ENCODE data around the gene MXD3. TPM values are rescaled to one million over a fixed set of nuclear protein-coding genes. Genes with fewer than 3 reads are reported as not detected.

Gene MXD3
- total and polyA plus RNA-seq, 4 donors = 4.9 to 30.4 (median 21.0) TPM

DNA sequence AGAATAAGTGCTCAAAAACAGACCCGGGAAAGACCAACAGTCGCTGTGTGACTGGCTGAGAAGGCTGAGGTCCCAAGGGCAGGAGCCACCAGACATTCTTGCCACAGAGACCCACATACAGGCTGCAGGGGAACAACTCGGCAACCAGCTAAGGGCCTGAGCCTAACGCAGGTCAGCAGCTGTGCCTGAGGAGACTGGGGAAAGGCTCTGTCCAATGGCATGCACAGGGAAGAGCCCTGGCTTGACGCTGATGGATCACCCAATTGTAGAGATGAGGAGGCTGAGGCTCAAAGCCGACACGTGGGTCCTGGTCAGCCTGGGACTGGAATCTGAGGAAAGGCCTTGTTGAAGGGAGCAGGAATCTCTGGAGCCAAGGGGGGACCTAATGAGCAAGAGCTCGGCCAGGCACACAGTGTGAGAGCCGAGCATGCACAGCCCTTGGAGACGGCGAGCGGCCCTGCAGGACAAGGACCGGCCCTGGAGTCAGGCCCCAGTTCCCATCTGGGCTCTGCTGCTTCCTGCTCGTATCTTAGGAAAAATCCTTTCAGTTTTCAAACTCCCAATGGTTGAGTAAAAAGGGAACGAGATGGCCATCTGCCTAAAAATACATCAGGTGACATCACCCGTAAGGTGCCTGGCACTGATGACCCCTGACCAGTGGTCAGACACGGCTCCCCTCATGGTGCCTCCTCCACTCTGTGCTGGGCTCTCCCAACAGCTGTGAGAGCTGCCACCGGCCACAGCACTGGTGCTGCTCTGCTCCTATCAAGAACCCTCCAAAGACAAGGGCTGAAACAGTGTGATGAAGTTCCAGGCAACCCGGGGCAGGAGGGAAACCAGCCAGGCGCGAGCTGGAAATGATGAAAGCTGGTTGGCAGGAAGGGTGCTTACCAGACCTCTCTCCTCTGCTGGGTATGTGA is 23.3 kb upstream of the MXD3 start:
- Histone ChIP-seq H3K27ac (ENCODE audit: low read depth, low read length) (no peak overlapping the region), H3K4me3 (ENCODE audit: low read depth, low read length) (no peak overlapping the region), H3K27me3 (ENCODE audit: control insufficient read depth, insufficient read depth, low read length) (no peaks in the 10 kb centered on the region), H3K4me1 (ENCODE audit: control insufficient read depth, insufficient read depth, low read length) (no peaks in the 10 kb centered on the region), H3K36me3 (ENCODE audit: control insufficient read depth, insufficient read depth, low read length) (peaks cover 94% of the 10 kb centered on the region), H3K9me3 (ENCODE audit: control insufficient read depth, insufficient read depth, low read length) (no peaks in the 10 kb centered on the region)
- no peak for DNase-seq (ENCODE audit: low read depth in 4 of 6, low spot score in 6 of 6)
- WGBS (ENCODE audit: insufficient coverage) = 90% methylated on average over 20 of the region's 21 CpGs

DNA sequence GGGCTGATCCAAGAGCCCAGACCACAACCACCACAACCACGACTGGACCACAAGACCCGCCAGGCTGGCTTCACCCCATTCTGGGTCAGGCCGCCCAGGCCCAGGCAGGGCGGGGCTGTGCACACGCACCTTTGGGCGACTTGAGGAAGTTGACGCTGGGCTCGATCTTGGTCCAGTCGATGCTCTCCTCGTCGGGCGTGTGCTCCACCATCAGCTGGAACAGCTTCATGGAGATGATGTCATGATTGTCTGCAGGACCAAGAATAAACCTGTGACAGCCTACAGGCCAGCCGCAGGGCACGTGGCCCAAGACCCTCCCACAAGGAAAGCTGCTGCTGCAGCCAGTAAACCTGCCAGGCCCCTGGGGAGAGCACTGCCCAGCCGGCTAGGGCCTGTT is 22.5 kb upstream of the MXD3 start:
- Histone ChIP-seq H3K4me3 (ENCODE audit: low read depth, low read length) (no peak overlapping the region), H3K4me1 (ENCODE audit: control insufficient read depth, insufficient read depth, low read length) (no peaks in the 10 kb centered on the region), H3K27ac (ENCODE audit: low read depth, low read length) (no peak overlapping the region), H3K36me3 (ENCODE audit: control insufficient read depth, insufficient read depth, low read length) (peaks cover 97% of the 10 kb centered on the region), H3K9me3 (ENCODE audit: control insufficient read depth, insufficient read depth, low read length) (no peaks in the 10 kb centered on the region), H3K27me3 (ENCODE audit: control insufficient read depth, insufficient read depth, low read length) (no peaks in the 10 kb centered on the region)
- DNase-seq (ENCODE audit: low read depth in 4 of 6, low spot score in 6 of 6) = no peak
- WGBS (ENCODE audit: insufficient coverage) = 89% methylated on average over 14 of the region's 15 CpGs

DNA sequence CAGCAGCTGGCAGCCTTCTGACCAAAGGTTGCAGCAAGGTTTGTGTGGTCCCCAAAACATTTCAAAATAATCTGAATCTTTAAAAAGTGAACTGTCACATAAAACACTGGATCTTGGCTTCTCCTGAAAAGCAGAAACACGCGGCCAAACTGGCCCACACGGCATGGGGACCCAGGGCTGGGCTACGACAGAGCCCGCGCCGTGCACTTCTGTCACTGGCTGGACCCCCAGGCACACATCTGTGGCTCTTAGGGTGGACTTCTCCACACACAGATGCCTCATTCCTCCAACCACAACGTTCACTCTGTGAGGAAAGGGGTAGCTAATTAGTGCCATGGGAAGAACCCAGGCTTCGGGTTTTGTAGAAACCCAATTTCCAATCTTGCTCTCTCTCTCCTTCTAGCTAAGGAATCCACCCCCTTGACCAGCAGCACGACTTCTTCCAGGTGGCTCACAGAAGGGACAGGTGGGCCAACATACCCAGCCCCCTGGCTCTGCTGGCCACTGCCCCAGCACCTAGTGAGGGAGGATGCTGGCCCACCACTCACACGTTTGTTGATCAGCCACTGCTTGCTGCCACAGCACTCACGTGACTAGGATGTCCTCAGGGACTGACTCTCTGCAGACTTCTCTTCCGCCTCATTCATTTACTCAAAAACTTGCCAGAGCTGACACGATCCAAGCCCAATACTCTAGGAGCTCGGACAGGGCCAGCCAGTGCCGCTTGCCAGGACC is 21.9 kb upstream of the MXD3 start:
- DNase-seq (ENCODE audit: low read depth in 4 of 6, low spot score in 6 of 6) = no peak
- no peak overlapping the region for H3K27ac ChIP-seq (ENCODE audit: low read depth, low read length)
- no peaks in the 10 kb centered on the region for H3K4me1 ChIP-seq (ENCODE audit: control insufficient read depth, insufficient read depth, low read length)
- WGBS (ENCODE audit: insufficient coverage) = 91% methylated on average over 11 of the region's 16 CpGs
- no peaks in the 10 kb centered on the region for H3K27me3 ChIP-seq (ENCODE audit: control insufficient read depth, insufficient read depth, low read length)
- H3K36me3 ChIP-seq (ENCODE audit: control insufficient read depth, insufficient read depth, low read length) = peaks cover 94% of the 10 kb centered on the region
- no peaks in the 10 kb centered on the region for H3K9me3 ChIP-seq (ENCODE audit: control insufficient read depth, insufficient read depth, low read length)
- no peak overlapping the region for H3K4me3 ChIP-seq (ENCODE audit: low read depth, low read length)

DNA sequence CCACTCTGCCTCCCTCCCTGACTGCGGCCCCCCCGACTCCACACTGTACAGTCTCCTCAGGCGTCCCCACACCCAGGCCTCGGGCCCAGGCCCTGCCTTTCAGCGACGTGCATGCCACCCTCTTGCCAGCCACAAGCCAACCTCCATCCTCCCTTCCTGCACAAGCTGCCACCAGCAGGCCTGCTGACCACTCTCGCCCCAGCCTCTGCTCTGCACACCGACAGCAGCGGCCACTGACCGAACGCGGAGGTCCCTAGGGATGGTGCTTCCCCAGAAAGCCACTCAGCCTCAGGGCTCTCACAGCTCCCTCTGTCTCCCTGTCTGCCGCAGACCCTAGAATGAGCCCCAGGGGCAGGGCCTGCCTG is 21.2 kb upstream of the MXD3 start:
- Histone ChIP-seq H3K9me3 (ENCODE audit: control insufficient read depth, insufficient read depth, low read length) (no peaks in the 10 kb centered on the region), H3K36me3 (ENCODE audit: control insufficient read depth, insufficient read depth, low read length) (peaks cover 94% of the 10 kb centered on the region), H3K27ac (ENCODE audit: low read depth, low read length) (no peak overlapping the region), H3K4me3 (ENCODE audit: low read depth, low read length) (no peak overlapping the region), H3K27me3 (ENCODE audit: control insufficient read depth, insufficient read depth, low read length) (no peaks in the 10 kb centered on the region), H3K4me1 (ENCODE audit: control insufficient read depth, insufficient read depth, low read length) (no peaks in the 10 kb centered on the region)
- WGBS (ENCODE audit: insufficient coverage) = 94% methylated on average over 13 of the region's 13 CpGs
- no peak for DNase-seq (ENCODE audit: low read depth in 4 of 6, low spot score in 6 of 6)

DNA sequence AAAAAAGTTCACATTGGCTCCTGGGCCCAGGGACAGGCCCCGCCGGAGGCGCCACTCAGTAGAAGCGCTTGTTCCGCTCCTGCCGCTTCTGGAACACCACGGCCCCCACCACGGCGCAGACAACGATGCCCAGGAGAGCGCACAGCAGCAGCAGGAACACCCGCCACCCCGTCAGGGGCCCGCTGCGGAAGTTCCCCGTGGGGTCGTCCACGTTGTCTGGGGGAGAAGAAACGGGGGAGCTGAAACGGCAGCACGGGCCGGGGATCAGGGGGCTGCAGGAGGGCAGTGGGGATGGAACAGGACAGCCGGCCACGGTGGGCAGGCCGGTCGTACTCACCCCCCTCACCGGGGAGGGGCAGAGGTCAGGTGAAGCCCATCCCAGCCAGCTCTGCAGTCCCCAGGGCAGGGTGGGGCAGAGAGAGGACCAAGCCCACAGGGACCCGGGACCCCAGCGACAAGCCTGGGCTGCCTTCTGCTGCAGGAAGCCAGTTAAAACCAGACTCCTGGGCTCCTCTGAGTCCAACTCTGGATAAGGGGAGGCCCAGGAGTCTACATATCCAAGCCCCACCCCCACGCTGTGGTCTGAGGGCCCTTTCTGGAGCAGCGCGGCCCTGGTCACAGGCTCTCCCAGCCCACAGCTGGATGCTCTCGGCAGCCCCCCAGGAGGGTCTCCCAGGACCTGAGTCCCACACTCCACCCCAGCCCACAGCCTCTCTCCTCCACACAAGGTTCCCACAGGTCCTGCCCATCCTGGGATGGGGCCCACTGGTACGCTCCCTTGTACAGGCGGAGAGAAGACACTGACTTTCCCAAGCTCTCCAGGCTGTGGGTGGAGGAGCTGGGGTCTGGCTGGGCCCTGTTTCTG is 20.6 kb upstream of the MXD3 start:
- H3K27ac ChIP-seq (ENCODE audit: low read depth, low read length) = no peak overlapping the region
- no peaks in the 10 kb centered on the region for H3K9me3 ChIP-seq (ENCODE audit: control insufficient read depth, insufficient read depth, low read length)
- H3K4me1 ChIP-seq (ENCODE audit: control insufficient read depth, insufficient read depth, low read length) = no peaks in the 10 kb centered on the region
- no peaks in the 10 kb centered on the region for H3K27me3 ChIP-seq (ENCODE audit: control insufficient read depth, insufficient read depth, low read length)
- peaks cover 88% of the 10 kb centered on the region for H3K36me3 ChIP-seq (ENCODE audit: control insufficient read depth, insufficient read depth, low read length)
- WGBS (ENCODE audit: insufficient coverage) = 88% methylated on average over 35 of the region's 35 CpGs
- no peak for DNase-seq (ENCODE audit: low read depth in 4 of 6, low spot score in 6 of 6)
- no peak overlapping the region for H3K4me3 ChIP-seq (ENCODE audit: low read depth, low read length)

DNA sequence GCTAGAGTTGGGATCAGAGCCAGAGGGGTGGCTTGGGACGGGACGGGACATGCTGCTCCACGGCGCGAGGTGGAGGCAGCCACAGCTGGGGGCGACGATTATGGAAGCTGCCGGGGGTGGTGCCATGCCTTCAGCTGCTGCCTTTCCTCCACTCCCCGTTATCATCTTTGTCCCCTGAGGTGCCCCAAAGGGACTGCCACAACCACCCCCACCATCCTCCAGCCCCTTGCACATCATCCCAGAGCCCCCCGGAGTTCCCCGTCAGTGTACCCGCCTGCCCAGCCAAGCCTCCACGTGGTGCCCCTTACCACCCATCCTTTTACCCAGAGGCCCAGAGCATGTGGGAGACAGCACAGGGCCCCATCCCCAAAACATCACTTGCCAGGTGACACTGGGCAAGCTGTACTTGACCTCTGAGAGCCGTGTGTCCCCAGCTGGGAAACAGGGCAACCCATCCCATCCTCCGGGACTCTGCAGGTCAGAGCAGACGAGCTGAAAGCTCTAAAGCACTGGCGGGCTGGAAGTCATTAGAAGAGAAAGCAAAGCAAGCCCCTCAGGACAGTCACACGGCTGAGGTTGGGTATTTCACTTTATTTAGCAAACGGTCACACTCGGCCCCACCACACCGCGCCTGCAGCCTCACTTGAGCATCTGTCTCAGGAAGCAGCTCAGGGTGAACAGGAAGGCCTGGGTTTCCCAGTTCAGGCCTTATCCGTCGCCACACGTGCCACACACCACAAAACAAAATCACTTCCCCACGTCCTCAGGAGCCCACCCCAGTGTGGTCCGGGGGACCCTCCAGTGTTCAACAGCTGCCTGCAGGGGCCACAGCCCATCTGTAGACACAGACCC is 19.5 kb upstream of the MXD3 start:
- WGBS (ENCODE audit: insufficient coverage) = 89% methylated on average over 25 of the region's 27 CpGs
- Histone ChIP-seq H3K27ac (ENCODE audit: low read depth, low read length) (no peak overlapping the region), H3K36me3 (ENCODE audit: control insufficient read depth, insufficient read depth, low read length) (peaks cover 78% of the 10 kb centered on the region), H3K27me3 (ENCODE audit: control insufficient read depth, insufficient read depth, low read length) (no peaks in the 10 kb centered on the region), H3K9me3 (ENCODE audit: control insufficient read depth, insufficient read depth, low read length) (no peaks in the 10 kb centered on the region), H3K4me1 (ENCODE audit: control insufficient read depth, insufficient read depth, low read length) (no peaks in the 10 kb centered on the region), H3K4me3 (ENCODE audit: low read depth, low read length) (no peak overlapping the region)
- DNase-seq (ENCODE audit: low read depth in 4 of 6, low spot score in 6 of 6) = no peak

DNA sequence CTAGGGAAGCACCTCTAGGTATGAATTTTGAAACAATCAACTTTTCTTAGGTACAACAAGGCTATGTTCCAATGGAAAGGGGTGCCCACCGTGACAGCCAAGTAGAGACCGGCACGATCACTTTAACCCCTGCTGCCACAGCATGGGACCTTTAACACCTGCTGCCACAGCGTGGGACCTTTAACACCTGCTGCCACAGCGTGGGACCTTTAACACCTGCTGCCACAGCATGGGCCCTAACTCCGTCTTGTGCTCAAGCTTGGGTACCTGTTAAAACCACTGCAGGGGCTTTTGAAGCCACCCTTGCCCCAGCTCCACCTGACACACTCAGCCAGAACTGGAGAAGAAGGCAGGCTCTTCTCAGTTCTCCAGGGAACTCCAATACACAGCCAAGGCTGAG is 18.2 kb upstream of the MXD3 start:
- WGBS (ENCODE audit: insufficient coverage) = 78% methylated on average over 6 of the region's 6 CpGs
- Histone ChIP-seq H3K4me3 (ENCODE audit: low read depth, low read length) (no peak overlapping the region), H3K36me3 (ENCODE audit: control insufficient read depth, insufficient read depth, low read length) (peaks cover 64% of the 10 kb centered on the region), H3K27ac (ENCODE audit: low read depth, low read length) (no peak overlapping the region), H3K4me1 (ENCODE audit: control insufficient read depth, insufficient read depth, low read length) (no peaks in the 10 kb centered on the region), H3K9me3 (ENCODE audit: control insufficient read depth, insufficient read depth, low read length) (no peaks in the 10 kb centered on the region), H3K27me3 (ENCODE audit: control insufficient read depth, insufficient read depth, low read length) (no peaks in the 10 kb centered on the region)
- DNase-seq (ENCODE audit: low read depth in 4 of 6, low spot score in 6 of 6) = no peak

DNA sequence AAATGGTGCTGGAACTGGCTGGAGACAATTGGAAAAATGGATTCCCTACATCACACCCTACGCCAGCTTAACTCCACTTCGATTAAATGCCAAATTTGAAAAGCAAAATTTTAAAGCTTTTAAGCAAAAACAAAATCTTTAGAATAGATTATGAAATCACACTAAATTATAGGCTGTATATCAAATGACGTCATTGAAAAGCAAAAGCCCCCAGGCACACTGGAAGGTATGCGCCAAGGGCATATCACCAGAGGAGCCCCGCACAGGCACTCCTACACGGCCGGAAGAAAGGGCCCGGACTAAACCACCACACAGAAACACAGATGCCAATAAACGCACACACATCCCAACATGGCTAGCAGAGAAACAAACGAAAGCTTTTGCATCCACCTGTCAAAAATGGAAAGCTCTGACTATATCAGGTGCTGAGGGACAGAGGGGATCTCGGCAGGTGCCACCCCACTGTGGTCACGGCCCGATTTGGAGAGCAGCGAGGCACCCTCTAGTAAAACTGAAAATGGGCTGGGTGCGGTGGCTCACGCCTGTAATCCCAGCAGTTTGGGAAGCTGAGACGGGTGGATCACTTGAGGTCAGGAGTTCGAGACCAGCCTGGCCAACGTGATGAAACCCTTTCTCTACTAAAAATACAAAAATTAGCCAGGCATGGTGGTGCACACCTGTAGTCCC is 17.0 kb upstream of the MXD3 start:
- DNase-seq (ENCODE audit: low read depth in 4 of 6, low spot score in 6 of 6) = no peak
- no peaks in the 10 kb centered on the region for H3K4me1 ChIP-seq (ENCODE audit: control insufficient read depth, insufficient read depth, low read length)

More for the DNA sequence above, 17.0 kb upstream of the MXD3 start:
- no peaks in the 10 kb centered on the region for H3K27me3 ChIP-seq (ENCODE audit: control insufficient read depth, insufficient read depth, low read length)
- no peak overlapping the region for H3K27ac ChIP-seq (ENCODE audit: low read depth, low read length)
- no peaks in the 10 kb centered on the region for H3K9me3 ChIP-seq (ENCODE audit: control insufficient read depth, insufficient read depth, low read length)
- no peak overlapping the region for H3K4me3 ChIP-seq (ENCODE audit: low read depth, low read length)
- 99% methylated on average over 11 of the region's 19 CpGs for WGBS (ENCODE audit: insufficient coverage)
- peaks cover 59% of the 10 kb centered on the region for H3K36me3 ChIP-seq (ENCODE audit: control insufficient read depth, insufficient read depth, low read length)

Measured in spinal cord (tissue), 10 donors.